PFSK-1 (cell line): ENCODE measurements around the gene GATC.

ENCODE experiments used
- FOXP2 ChIP-seq: optimal IDR thresholded peaks from 2 replicates; pipeline ENCODE3; 2011; ENCODE audit warnings: borderline replicate concordance, control low read depth, inconsistent platforms; ENCODE audit not compliant: insufficient read depth; ENCODE audit errors: extremely low read length, extremely low read depth
- POLR2AphosphoS5 ChIP-seq: IDR thresholded peaks from 2 replicates; pipeline ENCODE4 v1.6.1; 2012; ENCODE audit warnings: low read depth, mild to moderate bottlenecking, control low read depth, low read length, moderate library complexity
- SIN3A ChIP-seq: IDR thresholded peaks from 2 replicates; pipeline ENCODE4 v1.6.1; 2012; ENCODE audit warnings: mild to moderate bottlenecking, low read length, moderate library complexity, borderline replicate concordance; ENCODE audit not compliant: insufficient read depth
- TAF1 ChIP-seq: IDR thresholded peaks from 2 replicates; pipeline ENCODE4 v1.6.1; 2012; ENCODE audit warnings: low read length, control low read depth, borderline replicate concordance; ENCODE audit not compliant: insufficient read depth
- TF ChIP-seq, protein P1 (sequence below), 2 experiments: IDR thresholded peaks; 2 replicates each; pipeline versions ENCODE4 v1.6.1 to v1.8.0; 2011 to 2012; ENCODE audit warnings: low read depth in 2 of 2, low read length in 2 of 2, control low read depth in 1 of 2, inconsistent platforms in 1 of 2, mild to moderate bottlenecking in 1 of 2, moderate library complexity in 1 of 2; ENCODE audit not compliant: insufficient read depth in 1 of 2

The GATC gene

DNA sequence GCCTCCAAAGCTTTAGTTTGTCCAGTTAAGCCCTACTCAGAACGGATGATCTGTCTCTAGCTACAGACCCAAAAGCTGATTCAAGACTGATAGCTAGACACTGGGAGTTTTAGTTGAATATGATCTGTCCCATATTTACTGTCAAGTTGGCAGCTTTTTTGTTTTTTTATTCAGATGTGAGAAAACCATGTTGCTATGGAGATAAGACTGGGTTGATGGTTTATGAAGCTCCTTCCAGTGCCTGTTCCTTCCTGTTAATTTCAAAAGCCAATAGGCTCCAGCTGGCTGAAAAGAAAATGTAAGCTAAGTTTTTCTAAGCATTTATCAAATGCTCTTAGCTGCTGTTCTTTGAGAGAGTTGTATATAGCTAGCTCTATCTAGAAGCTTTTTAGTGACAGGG, 54.3 kb downstream of the GATC start:
- TF ChIP-seq TAF1 (no peak), SIN3A (no peak), POLR2AphosphoS5 (no peak), FOXP2 (no peak)
- TF ChIP-seq, protein P1, sequence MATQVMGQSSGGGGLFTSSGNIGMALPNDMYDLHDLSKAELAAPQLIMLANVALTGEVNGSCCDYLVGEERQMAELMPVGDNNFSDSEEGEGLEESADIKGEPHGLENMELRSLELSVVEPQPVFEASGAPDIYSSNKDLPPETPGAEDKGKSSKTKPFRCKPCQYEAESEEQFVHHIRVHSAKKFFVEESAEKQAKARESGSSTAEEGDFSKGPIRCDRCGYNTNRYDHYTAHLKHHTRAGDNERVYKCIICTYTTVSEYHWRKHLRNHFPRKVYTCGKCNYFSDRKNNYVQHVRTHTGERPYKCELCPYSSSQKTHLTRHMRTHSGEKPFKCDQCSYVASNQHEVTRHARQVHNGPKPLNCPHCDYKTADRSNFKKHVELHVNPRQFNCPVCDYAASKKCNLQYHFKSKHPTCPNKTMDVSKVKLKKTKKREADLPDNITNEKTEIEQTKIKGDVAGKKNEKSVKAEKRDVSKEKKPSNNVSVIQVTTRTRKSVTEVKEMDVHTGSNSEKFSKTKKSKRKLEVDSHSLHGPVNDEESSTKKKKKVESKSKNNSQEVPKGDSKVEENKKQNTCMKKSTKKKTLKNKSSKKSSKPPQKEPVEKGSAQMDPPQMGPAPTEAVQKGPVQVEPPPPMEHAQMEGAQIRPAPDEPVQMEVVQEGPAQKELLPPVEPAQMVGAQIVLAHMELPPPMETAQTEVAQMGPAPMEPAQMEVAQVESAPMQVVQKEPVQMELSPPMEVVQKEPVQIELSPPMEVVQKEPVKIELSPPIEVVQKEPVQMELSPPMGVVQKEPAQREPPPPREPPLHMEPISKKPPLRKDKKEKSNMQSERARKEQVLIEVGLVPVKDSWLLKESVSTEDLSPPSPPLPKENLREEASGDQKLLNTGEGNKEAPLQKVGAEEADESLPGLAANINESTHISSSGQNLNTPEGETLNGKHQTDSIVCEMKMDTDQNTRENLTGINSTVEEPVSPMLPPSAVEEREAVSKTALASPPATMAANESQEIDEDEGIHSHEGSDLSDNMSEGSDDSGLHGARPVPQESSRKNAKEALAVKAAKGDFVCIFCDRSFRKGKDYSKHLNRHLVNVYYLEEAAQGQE (IDR thresholded peaks at IDR 0.05; ENCODE audit: insufficient read depth in 1 of 2, low read depth in 2 of 2, low read length in 2 of 2), result no peak

DNA sequence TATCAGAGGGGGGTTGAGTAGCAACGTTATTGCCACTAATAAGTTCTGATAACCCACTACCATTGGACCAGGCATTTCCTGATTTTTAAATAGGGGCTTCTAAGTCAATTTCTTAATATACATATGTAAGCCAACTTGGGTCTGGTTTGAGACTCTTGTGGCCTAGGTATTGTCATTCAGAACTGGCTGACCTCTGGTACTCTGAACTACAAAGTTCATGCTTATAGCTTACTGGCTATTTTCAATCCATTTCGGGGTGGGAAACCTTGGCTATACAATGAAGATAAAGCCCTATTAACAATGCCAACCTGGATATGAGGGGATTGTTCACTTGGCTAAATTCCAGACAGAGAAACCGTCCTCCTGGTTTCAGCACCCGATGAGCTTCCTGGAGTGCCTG, 58.3 kb downstream of the GATC start:
- no peak for TF ChIP-seq TAF1
- no peak for TF ChIP-seq POLR2AphosphoS5
- no peak for TF ChIP-seq FOXP2
- TF ChIP-seq, protein P1 (IDR thresholded peaks at IDR 0.05; ENCODE audit: insufficient read depth in 1 of 2, low read depth in 2 of 2, low read length in 2 of 2), result no peak
- TF ChIP-seq SIN3A, result no peak

DNA sequence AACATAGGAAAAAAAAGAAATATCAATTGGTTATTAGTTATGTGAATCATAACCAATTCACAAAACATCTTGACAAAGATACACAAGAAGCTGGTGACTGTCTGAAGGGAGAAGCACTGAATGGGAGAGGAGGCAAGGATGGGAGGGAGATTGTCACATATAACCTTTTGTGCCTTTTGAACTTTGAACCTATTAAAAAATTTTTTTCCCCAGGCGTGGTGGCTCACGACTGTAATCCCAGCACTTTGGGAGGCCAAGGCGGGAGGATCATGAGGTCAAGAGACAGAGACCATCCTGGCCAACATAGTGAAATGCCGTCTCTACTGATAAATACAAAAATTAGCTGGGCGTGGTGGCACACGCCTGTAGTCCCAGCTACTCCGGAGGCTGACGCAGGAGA, 62.3 kb downstream of the GATC start:
- TF ChIP-seq TAF1, result no peak
- no peak for TF ChIP-seq SIN3A
- TF ChIP-seq, protein P1 (IDR thresholded peaks at IDR 0.05; ENCODE audit: insufficient read depth in 1 of 2, low read depth in 2 of 2, low read length in 2 of 2), result no peak
- TF ChIP-seq FOXP2, result no peak
- TF ChIP-seq POLR2AphosphoS5, result no peak
